ENCODE results near the gene ILK. TPM values are rescaled to one million over a fixed set of nuclear protein-coding genes. Genes with fewer than 3 reads are reported as not detected.

Gene ILK
- total RNA-seq, 1 experiment from 2014 or later, result 69.7 TPM

DNA sequence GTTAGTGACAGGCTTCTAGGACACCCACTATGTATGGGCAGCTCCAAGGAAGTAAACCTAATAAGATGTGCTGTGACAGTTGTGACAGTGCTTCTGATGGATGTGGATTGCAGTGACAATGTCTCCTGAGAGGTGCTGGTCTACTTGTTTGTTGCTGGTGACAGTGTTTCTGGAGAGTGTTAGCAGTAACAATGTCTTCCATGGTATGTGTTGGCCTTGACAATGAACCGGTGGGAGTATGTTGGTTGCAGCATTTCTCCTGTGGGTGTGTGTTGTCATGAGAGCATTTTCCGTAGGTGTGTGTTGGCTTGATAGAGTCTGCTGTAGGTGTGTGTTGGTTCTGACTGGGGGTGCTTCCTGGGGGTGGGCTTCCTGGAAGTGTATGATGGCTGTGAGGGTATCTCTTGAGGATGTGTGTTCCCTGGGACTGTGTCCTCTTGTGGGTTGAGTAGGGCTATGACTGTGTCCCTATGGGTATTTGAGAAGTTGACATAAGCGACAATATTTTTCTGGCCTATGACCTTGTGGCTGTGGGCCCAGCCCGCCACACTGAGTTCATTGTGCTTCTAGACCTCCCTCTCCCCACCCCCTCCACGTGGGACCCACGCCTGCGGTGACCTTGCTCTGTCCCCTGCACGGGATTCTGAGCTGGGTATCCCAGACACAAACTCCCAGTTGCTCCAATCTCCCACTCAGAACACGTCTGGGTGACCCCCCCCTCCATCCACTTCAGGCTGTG is 50.9 kb downstream of the ILK start:
- no TSS peak for BruUV-seq (replicated peaks)
- ChIA-PET CTCF (no interaction called here), POLR2A (ENCODE audit: unreplicated experiment) (no interaction called here)
- Histone ChIP-seq H3F3A (ENCODE audit: insufficient read depth, low read depth) (no peaks in the 10 kb centered on the region), H3K4me1 (replicated peaks; ENCODE audit: insufficient read depth) (no peaks in the 10 kb centered on the region), H3K9me3 (ENCODE audit: insufficient read depth, low read depth) (no peaks in the 10 kb centered on the region), H3K4me3 (no peak overlapping the region), H3K36me3 (ENCODE audit: low read depth) (no peaks in the 10 kb centered on the region), H3K27me3 (ENCODE audit: insufficient read depth, low read depth) (0 out of 2 replicates have a peak, but pooled peaks cover 2% of the 10 kb centered on the region), H2AFZ (no peak overlapping the region), H4K20me1 (ENCODE audit: insufficient read depth) (no peaks in the 10 kb centered on the region), H3K9me2 (ENCODE audit: insufficient read depth) (no peaks in the 10 kb centered on the region), H3K79me2 (ENCODE audit: low read depth) (no peaks in the 10 kb centered on the region), H3K4me2 (no peak overlapping the region), H3K27ac (no peak overlapping the region)
- intact Hi-C loops (cut with micrococcal nuclease; ENCODE audit: unreplicated experiment), result no loop called here
- no peak for TF ChIP-seq EZH2 (IDR thresholded peaks at IDR 0.05; ENCODE audit: low read depth)
- TF ChIP-seq, protein P1, sequence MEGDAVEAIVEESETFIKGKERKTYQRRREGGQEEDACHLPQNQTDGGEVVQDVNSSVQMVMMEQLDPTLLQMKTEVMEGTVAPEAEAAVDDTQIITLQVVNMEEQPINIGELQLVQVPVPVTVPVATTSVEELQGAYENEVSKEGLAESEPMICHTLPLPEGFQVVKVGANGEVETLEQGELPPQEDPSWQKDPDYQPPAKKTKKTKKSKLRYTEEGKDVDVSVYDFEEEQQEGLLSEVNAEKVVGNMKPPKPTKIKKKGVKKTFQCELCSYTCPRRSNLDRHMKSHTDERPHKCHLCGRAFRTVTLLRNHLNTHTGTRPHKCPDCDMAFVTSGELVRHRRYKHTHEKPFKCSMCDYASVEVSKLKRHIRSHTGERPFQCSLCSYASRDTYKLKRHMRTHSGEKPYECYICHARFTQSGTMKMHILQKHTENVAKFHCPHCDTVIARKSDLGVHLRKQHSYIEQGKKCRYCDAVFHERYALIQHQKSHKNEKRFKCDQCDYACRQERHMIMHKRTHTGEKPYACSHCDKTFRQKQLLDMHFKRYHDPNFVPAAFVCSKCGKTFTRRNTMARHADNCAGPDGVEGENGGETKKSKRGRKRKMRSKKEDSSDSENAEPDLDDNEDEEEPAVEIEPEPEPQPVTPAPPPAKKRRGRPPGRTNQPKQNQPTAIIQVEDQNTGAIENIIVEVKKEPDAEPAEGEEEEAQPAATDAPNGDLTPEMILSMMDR (conservative IDR thresholded peaks at IDR 0.05), result no peak
- DNase-seq, result no peak

DNA sequence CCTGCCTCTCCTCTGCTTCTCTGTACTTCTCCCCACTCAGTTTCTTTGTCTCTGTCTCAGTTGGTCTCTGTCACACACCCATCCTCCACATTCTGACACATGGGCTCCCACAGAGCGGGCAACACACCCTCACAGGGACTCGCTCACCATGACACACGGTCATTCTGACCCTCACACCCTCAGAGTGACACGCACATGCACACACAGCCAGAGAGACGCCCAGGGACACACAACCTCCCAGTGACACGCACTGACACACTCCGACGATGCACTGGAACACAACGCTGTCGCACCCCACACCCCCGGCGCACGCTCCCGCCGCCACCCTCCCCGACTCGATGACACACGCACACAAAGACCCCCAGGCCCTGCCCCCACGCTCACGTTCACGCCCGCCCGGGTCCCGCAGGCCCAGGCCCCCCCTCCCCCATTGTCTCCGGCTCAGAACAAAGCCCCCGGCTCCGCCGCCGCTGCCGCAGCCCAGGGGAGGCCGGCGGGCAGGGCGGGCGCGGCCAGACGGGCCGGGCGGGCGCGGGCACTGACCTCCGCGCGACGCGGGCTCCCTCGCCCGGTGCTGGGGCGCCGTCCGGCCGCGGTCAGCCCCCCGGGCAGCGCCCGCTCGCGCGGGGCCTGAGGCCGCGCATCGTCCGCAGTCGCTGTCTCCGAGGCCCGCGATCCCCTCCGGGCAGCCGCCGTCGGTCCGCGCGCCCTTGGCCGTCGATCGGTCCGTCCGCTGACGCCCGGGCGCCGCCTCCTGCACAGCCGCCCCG is 51.6 kb downstream of the ILK start:
- no peak overlapping the region for H2AFZ ChIP-seq
- TF ChIP-seq EZH2 (IDR thresholded peaks at IDR 0.05; ENCODE audit: low read depth), result no peak
- TF ChIP-seq, protein P1 (conservative IDR thresholded peaks at IDR 0.05), result no peak
- H3K4me2 ChIP-seq, result no peak overlapping the region
- H3K4me1 ChIP-seq (replicated peaks; ENCODE audit: insufficient read depth), result no peaks in the 10 kb centered on the region
- intact Hi-C loops (cut with micrococcal nuclease; ENCODE audit: unreplicated experiment), result no loop called here
- no peaks in the 10 kb centered on the region for H3K9me3 ChIP-seq (ENCODE audit: insufficient read depth, low read depth)
- no peaks in the 10 kb centered on the region for H3K27me3 ChIP-seq (ENCODE audit: insufficient read depth, low read depth)
- CTCF ChIA-PET, result no interaction called here
- no peak overlapping the region for H3K4me3 ChIP-seq
- no peak overlapping the region for H3K27ac ChIP-seq
- H3K36me3 ChIP-seq (ENCODE audit: low read depth), result no peaks in the 10 kb centered on the region
- no peaks in the 10 kb centered on the region for H3F3A ChIP-seq (ENCODE audit: insufficient read depth, low read depth)
- BruUV-seq (replicated peaks), result no TSS peak
- no peaks in the 10 kb centered on the region for H3K9me2 ChIP-seq (ENCODE audit: insufficient read depth)
- no peaks in the 10 kb centered on the region for H4K20me1 ChIP-seq (ENCODE audit: insufficient read depth)
- H3K79me2 ChIP-seq (ENCODE audit: low read depth), result no peaks in the 10 kb centered on the region
- DNase-seq, result no peak
- POLR2A ChIA-PET (ENCODE audit: unreplicated experiment), result no interaction called here

DNA sequence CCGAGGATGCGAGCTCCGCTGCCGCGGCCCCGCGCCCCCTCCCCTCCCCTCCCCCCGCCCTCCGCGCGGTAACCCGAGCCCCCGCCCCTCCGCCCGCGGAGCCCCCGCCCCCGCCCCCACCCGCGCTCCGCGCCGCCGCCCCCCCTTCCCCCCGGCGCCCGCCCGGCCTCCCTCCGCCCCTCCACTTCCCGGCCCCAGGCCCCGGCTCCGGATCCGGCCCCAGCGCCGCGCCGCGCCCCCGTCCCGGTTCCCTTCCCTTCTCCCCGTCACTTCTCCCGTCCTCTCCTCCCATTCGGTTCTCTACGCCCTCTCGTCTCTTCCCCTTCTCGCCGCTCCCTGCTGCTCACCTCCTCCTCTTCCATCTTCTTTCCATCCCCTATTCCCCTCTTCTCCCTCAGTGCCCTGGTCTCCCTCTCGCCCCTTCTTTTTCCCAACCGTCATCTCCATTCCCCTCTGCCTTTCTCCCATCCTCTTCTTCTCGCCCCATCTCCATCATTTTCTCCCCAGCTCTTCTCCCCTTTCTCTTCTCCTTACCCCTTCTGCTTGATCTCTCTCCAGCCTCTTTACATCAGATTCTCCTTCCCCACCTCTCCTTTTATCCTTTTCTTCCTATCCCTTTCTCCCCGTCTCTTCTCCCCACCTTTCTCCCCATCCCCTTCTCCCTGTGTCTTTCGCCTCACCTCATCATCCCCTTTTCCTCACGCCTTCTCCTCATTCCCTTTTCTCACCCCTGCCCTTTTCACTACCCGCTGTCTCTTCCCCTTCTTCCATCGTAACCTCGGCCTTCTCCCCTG is 52.4 kb downstream of the ILK start, which contains the start of gene DCHS1:
TSS of gene DCHS1 (minus strand) at position 20 of the 794 bp plus-strand sequence. CDS start 14,196 bp downstream, outside the sequence.
- TF ChIP-seq, protein P1 (conservative IDR thresholded peaks at IDR 0.05), result no peak
- DNase-seq, result no peak
- H3K79me2 ChIP-seq (ENCODE audit: low read depth), result no peaks in the 10 kb centered on the region
- no peak within 1 kb of the TSS for H3K4me2 ChIP-seq
- BruUV-seq (replicated peaks), result no TSS peak
- no peaks in the 10 kb centered on the region for H3K9me3 ChIP-seq (ENCODE audit: insufficient read depth, low read depth)
- H3F3A ChIP-seq (ENCODE audit: insufficient read depth, low read depth), result no peaks in the 10 kb centered on the region
- H3K4me3 ChIP-seq, result no peak within 1 kb of the TSS
- intact Hi-C loops (cut with micrococcal nuclease; ENCODE audit: unreplicated experiment), result no loop called here
- H3K4me1 ChIP-seq (replicated peaks; ENCODE audit: insufficient read depth), result no peaks in the 10 kb centered on the region
- no peaks in the 10 kb centered on the region for H3K36me3 ChIP-seq (ENCODE audit: low read depth)
- H3K27ac ChIP-seq, result no peak within 1 kb of the TSS
- no peaks in the 10 kb centered on the region for H4K20me1 ChIP-seq (ENCODE audit: insufficient read depth)
- H3K9me2 ChIP-seq (ENCODE audit: insufficient read depth), result no peaks in the 10 kb centered on the region
- ChIA-PET POLR2A (ENCODE audit: unreplicated experiment) (no interaction called here), CTCF (no interaction called here)
- no peaks in the 10 kb centered on the region for H3K27me3 ChIP-seq (ENCODE audit: insufficient read depth, low read depth)
- no peak within 1 kb of the TSS for H2AFZ ChIP-seq

Data from PC-9 (cell line).